Measurements from ENCODE around the gene ANKRD12. TPM values are rescaled to one million over a fixed set of nuclear protein-coding genes. Genes with fewer than 3 reads are reported as not detected.
"Not testable (repeated sequence)": the region's sequence is repeated elsewhere in the genome, so short reads cannot be mapped to it uniquely, and the experiment has no call there.

Gene ANKRD12
- total RNA-seq, 6 experiments from 2014 or later, result 12.3 to 38.7 (median 21.4) TPM

GRCh38 chr18:9091066-9091476, 45.5 kb upstream of the ANKRD12 start:
- Histone ChIP-seq H3K4me3 (no peak overlapping the region), H3K27ac (no peak overlapping the region), H3K4me1 (peaks cover 0 to 31% (median 6%) of the 10 kb centered on the region in 4 donors), H3K36me3 (no peaks in the 10 kb centered on the region), H3K27me3 (no peaks in the 10 kb centered on the region), H3K9me3 (no peaks in the 10 kb centered on the region)
- intact Hi-C loops (cut with DNase I), result no loop called here
- 74% methylated on average over 4 of the region's 4 CpGs for WGBS (ENCODE audit: insufficient coverage, low coverage, low lambda C conversion rate, missing lambda C conversion rate)
- TF ChIP-seq POLR2A (IDR thresholded peaks at IDR 0.05), result no peak
- TF ChIP-seq CTCF (IDR thresholded peaks at IDR 0.05), result no peak
- ATAC-seq (no peak), DNase-seq (no peak)

GRCh38 chr18:9092665-9093064, 43.9 kb upstream of the ANKRD12 start:
- Histone ChIP-seq H3K9me3 (no peaks in the 10 kb centered on the region), H3K27ac (peak overlapping the region; percentile 63 to 79 (median 67)), H3K4me3 (peak overlapping the region in 1 of 3 donors; percentile 5), H3K36me3 (no peaks in the 10 kb centered on the region), H3K4me1 (peaks cover 0 to 31% (median 6%) of the 10 kb centered on the region in 4 donors), H3K27me3 (no peaks in the 10 kb centered on the region)
- DNase-seq (peak in 2 of 3 donors; percentile 34 to 63), ATAC-seq (peak; percentile 92 to 99 (median 97))
- 9% methylated on average over 2 of the region's 2 CpGs for WGBS (ENCODE audit: insufficient coverage, low coverage, low lambda C conversion rate, missing lambda C conversion rate)
- TF ChIP-seq POLR2A (IDR thresholded peaks at IDR 0.05), result peak; percentile 16
- no peak for TF ChIP-seq CTCF (IDR thresholded peaks at IDR 0.05)
- intact Hi-C loops (cut with DNase I), result no loop called here

GRCh38 chr18:9093109-9093508, 43.5 kb upstream of the ANKRD12 start:
- H3K36me3 ChIP-seq; ATAC-seq; intact Hi-C loops (cut with DNase I); H3K9me3 ChIP-seq; DNase-seq; H3K27me3 ChIP-seq; H3K4me3 ChIP-seq: not testable (repeated sequence)
- Histone ChIP-seq H3K27ac (peak overlapping the region; percentile 41 to 79 (median 67)), H3K4me1 (peaks cover 0 to 31% (median 6%) of the 10 kb centered on the region in 4 donors)
- WGBS (ENCODE audit: insufficient coverage, low coverage, low lambda C conversion rate, missing lambda C conversion rate), result 50% methylated on average over 3 of the region's 3 CpGs

GRCh38 chr18:9094307-9095226, 42.0 kb upstream of the ANKRD12 start:
- WGBS (ENCODE audit: insufficient coverage, low coverage, low lambda C conversion rate, missing lambda C conversion rate), result 47% methylated on average over 7 of the region's 7 CpGs
- intact Hi-C loops (cut with DNase I), result no loop called here
- DNase-seq, result no peak

More at GRCh38 chr18:9094307-9095226, 42.0 kb upstream of the ANKRD12 start:
- Histone ChIP-seq H3K27ac (peak overlapping the region in 2 of 3 donors; percentile 54 to 67), H3K4me3 (no peak overlapping the region), H3K36me3 (no peaks in the 10 kb centered on the region), H3K9me3 (no peaks in the 10 kb centered on the region), H3K4me1 (peaks cover 0 to 31% (median 6%) of the 10 kb centered on the region in 4 donors), H3K27me3 (no peaks in the 10 kb centered on the region)
- TF ChIP-seq POLR2A (IDR thresholded peaks at IDR 0.05), result no peak
- TF ChIP-seq CTCF (IDR thresholded peaks at IDR 0.05), result no peak
- ATAC-seq, result peak; percentile 47 to 64 (median 58)
